Measurements from ENCODE around the gene ZBTB2.

DNA sequence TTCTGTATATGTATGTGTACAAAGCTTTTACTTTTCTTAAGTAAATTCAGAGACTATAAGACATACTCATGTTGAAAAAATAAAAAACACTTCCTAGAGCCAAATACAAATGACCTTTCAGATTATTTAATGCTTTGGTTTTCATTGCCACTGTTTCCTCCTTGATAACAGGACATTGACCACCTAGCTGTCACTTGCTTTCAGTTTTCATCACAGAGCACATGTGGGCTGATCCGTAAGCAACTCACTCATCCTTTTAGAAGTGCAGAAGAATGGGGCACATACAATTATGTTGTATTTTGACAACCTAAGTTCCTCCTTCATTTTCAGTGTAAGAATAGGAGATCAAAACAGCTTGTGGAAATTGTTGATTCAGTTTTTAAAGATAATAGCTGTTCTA is 6.2 kb downstream of the ZBTB2 start:
- TF ChIP-seq CTCF (IDR thresholded peaks at IDR 0.05) (no peak), POLR2AphosphoS5 (IDR thresholded peaks at IDR 0.05) (no peak), POLR2A (IDR thresholded peaks at IDR 0.05; ENCODE audit: low read depth) (no peak), EP300 (IDR thresholded peaks at IDR 0.05) (no peak)

Measured in esophagus muscularis mucosa (tissue), 4 donors.